Neural cell (in vitro differentiated cells): ENCODE measurements around the gene TFPI. TPM values are rescaled to one million over a fixed set of nuclear protein-coding genes. Genes with fewer than 3 reads are reported as not detected.
"Not testable (repeated sequence)": the region's sequence is repeated elsewhere in the genome, so short reads cannot be mapped to it uniquely, and the experiment has no call there.

Experiments used
- H2AFZ ChIP-seq: fragments of 200-600, 300-800 bp; sonication (generic), shearing (Covaris generic); 2 replicates; pipeline ENCODE4 v1.6.0; 2014; ENCODE audit warnings: low read depth, mild to moderate bottlenecking, antibody characterized with exemption, low read length, moderate library complexity
- H3F3A ChIP-seq: fragments of 200-600 bp; shearing (Covaris generic); 2 replicates; pipeline ENCODE4 v1.6.1; 2016; ENCODE audit warnings: mild to moderate bottlenecking, moderate library complexity, mixed read lengths, antibody characterized with exemption, low read length; ENCODE audit not compliant: insufficient read depth, poor library complexity, severe bottlenecking
- H3K27ac ChIP-seq: fragments of 200-600, 300-800 bp; sonication (generic), shearing (Covaris generic); 2 replicates; pipeline ENCODE4 v1.5.1; 2014; ENCODE audit warnings: mild to moderate bottlenecking, low read length, moderate library complexity
- H3K27me3 ChIP-seq: fragments of 300-800, 200-600 bp; sonication (generic), shearing (Covaris generic); 2 replicates; pipeline ENCODE4 v1.6.0; 2014; ENCODE audit warnings: mild to moderate bottlenecking, low read depth, low read length, moderate library complexity; ENCODE audit not compliant: insufficient read depth
- H3K36me3 ChIP-seq: fragments of 300-800, 200-600 bp; sonication (generic), shearing (Covaris generic); 2 replicates; pipeline ENCODE4 v1.5.1; 2014; ENCODE audit warnings: mild to moderate bottlenecking, antibody characterized with exemption, low read length, moderate library complexity; ENCODE audit not compliant: insufficient read depth
- H3K4me2 ChIP-seq: fragments of 300-800, 200-600 bp; sonication (generic), shearing (Covaris generic); 2 replicates; pipeline ENCODE4 v1.6.0; 2014; ENCODE audit warnings: mild to moderate bottlenecking, low read length
- H3K4me3 ChIP-seq: fragments of 300-800, 200-600 bp; sonication (generic), shearing (Covaris generic); 2 replicates; pipeline ENCODE4 v1.5.1; 2014; ENCODE audit warnings: mild to moderate bottlenecking, low read length, moderate library complexity
- H3K79me2 ChIP-seq: fragments of 200-600 bp; shearing (Covaris generic); replicated peaks from 2 replicates; pipeline ENCODE4 v1.6.0; 2014; ENCODE audit warnings: mild to moderate bottlenecking, low read length, moderate library complexity; ENCODE audit not compliant: insufficient read depth
- H3K9ac ChIP-seq: fragments of 300-800, 200-600 bp; sonication (generic), shearing (Covaris generic); 2 replicates; pipeline ENCODE4 v1.6.1; 2016; ENCODE audit warnings: mild to moderate bottlenecking, low read length, mixed read lengths
- H3K9me2 ChIP-seq: fragments of 200-600 bp; shearing (Covaris generic); 2 replicates; pipeline ENCODE4 v1.6.1; 2016; ENCODE audit warnings: mild to moderate bottlenecking, low read length, mixed read lengths; ENCODE audit not compliant: insufficient read depth
- H3K9me3 ChIP-seq: fragments of 200-600, 300-800 bp; sonication (generic), shearing (Covaris generic); 2 replicates; pipeline ENCODE4 v1.6.1; 2016; ENCODE audit warnings: mild to moderate bottlenecking, mixed run types, low read length, moderate library complexity, mixed read lengths
- H4K20me1 ChIP-seq: fragments of 200-600 bp; shearing (Covaris generic); 2 replicates; pipeline ENCODE4 v1.6.1; 2016; ENCODE audit warnings: mild to moderate bottlenecking, mixed run types; ENCODE audit not compliant: insufficient read depth
- CTCF ChIP-seq: fragments of 450-650 bp; IDR thresholded peaks from 2 replicates; pipeline ENCODE4 v1.5.1; 2014; ENCODE audit warnings: antibody characterized with exemption, mild to moderate bottlenecking, moderate library complexity; ENCODE audit not compliant: poor library complexity, severe bottlenecking
- EP300 ChIP-seq: fragments of 450-650 bp; conservative IDR thresholded peaks from 2 replicates; pipeline ENCODE4 v1.6.1; 2014; ENCODE audit warnings: antibody characterized with exemption, mild to moderate bottlenecking, moderate library complexity; ENCODE audit not compliant: poor library complexity, severe bottlenecking
- EZH2 ChIP-seq: fragments of 200-600, 300-800 bp; shearing (Covaris generic), sonication (generic); IDR thresholded peaks from 2 replicates; pipeline ENCODE4 v1.6.1; 2014; ENCODE audit warnings: antibody characterized with exemption, low read length, borderline replicate concordance, mild to moderate bottlenecking; ENCODE audit not compliant: insufficient read depth, poor library complexity, severe bottlenecking
- MXI1 ChIP-seq: fragments of 450-650 bp; conservative IDR thresholded peaks from 2 replicates; pipeline ENCODE4 v1.6.1; 2014; ENCODE audit warnings: antibody characterized with exemption, mild to moderate bottlenecking; ENCODE audit not compliant: poor library complexity, severe bottlenecking
- POLR2AphosphoS5 ChIP-seq: IDR thresholded peaks from 2 replicates; pipeline ENCODE4 v1.6.1; 2012
- RAD21 ChIP-seq: fragments of 450-650 bp; conservative IDR thresholded peaks from 2 replicates; pipeline ENCODE4 v1.6.1; 2014; ENCODE audit warnings: antibody characterized with exemption, mild to moderate bottlenecking, moderate library complexity
- REST ChIP-seq: IDR thresholded peaks from 2 replicates; pipeline ENCODE4 v1.6.1; 2012; ENCODE audit warnings: borderline replicate concordance
- SMC3 ChIP-seq: fragments of 450-650 bp; conservative IDR thresholded peaks from 2 replicates; pipeline ENCODE4 v1.6.1; 2014; ENCODE audit warnings: antibody characterized with exemption, mild to moderate bottlenecking, moderate library complexity; ENCODE audit not compliant: poor library complexity
- TAF1 ChIP-seq: IDR thresholded peaks from 2 replicates; pipeline ENCODE4 v1.6.1; 2012; ENCODE audit warnings: low read depth
- polyA plus RNA-seq: library from polyadenylated mRNA; depleted of rRNA; stranded (reverse); fragments of >200 nt; gene quantifications from 2 replicates; pipeline ENCODE4 v1.2.3, GENCODE V29; 2014

Gene TFPI
- polyA plus RNA-seq, 1 donor from 2014 or later: 0.51 TPM

GRCh38 chr2:187566712-187567111 lies 12.5 kb upstream of the TFPI start:
- Histone ChIP-seq H3K4me2 (no peak overlapping the region), H4K20me1 (no peaks in the 10 kb centered on the region), H3K9me2 (no peaks in the 10 kb centered on the region), H3F3A (no peaks in the 10 kb centered on the region), H3K79me2 (no peaks in the 10 kb centered on the region), H2AFZ (no peak overlapping the region), H3K27ac (no peak overlapping the region), H3K4me3 (no peak overlapping the region), H3K36me3 (no peaks in the 10 kb centered on the region), H3K27me3 (no peaks in the 10 kb centered on the region), H3K9ac (no peak overlapping the region), H3K9me3 (no peaks in the 10 kb centered on the region)
- TF ChIP-seq TAF1: no peak
- TF ChIP-seq CTCF: no peak
- TF ChIP-seq EZH2: no peak
- TF ChIP-seq EP300: no peak
- TF ChIP-seq RAD21: no peak
- no peak for TF ChIP-seq REST
- TF ChIP-seq POLR2AphosphoS5: no peak
- TF ChIP-seq SMC3: no peak
- no peak for TF ChIP-seq MXI1

GRCh38 chr2:187566266-187566665 lies 12.0 kb upstream of the TFPI start:
- no peaks in the 10 kb centered on the region for H3K79me2 ChIP-seq
- no peaks in the 10 kb centered on the region for H3K36me3 ChIP-seq
- no peaks in the 10 kb centered on the region for H3K27me3 ChIP-seq
- H3K9ac ChIP-seq: no peak overlapping the region
- H3K27ac ChIP-seq: no peak overlapping the region
- no peaks in the 10 kb centered on the region for H4K20me1 ChIP-seq
- H3K9me3 ChIP-seq: no peaks in the 10 kb centered on the region
- TF ChIP-seq EP300 (no peak), REST (no peak), SMC3 (no peak), TAF1 (no peak), POLR2AphosphoS5 (no peak), MXI1 (no peak), CTCF (no peak), RAD21 (no peak), EZH2 (no peak)
- no peak overlapping the region for H3K4me2 ChIP-seq
- H3K9me2 ChIP-seq: no peaks in the 10 kb centered on the region
- H3F3A ChIP-seq: no peaks in the 10 kb centered on the region
- no peak overlapping the region for H2AFZ ChIP-seq
- no peak overlapping the region for H3K4me3 ChIP-seq

GRCh38 chr2:187565618-187566017 lies 11.4 kb upstream of the TFPI start:
- H3K9ac ChIP-seq, H3K9me3 ChIP-seq, H3F3A ChIP-seq, H3K79me2 ChIP-seq, H4K20me1 ChIP-seq, H3K27me3 ChIP-seq, H3K4me2 ChIP-seq, H3K36me3 ChIP-seq, H2AFZ ChIP-seq, H3K9me2 ChIP-seq, H3K27ac ChIP-seq, H3K4me3 ChIP-seq: not testable (repeated sequence)
